ENCODE measurements around the gene PANK4. TPM values are rescaled to one million over a fixed set of nuclear protein-coding genes. Genes with fewer than 3 reads are reported as not detected.

The PANK4 gene
- total RNA-seq, 1 donor from 2014 or later, result 50.8 TPM

GRCh38 chr1:2540816-2541492, 14.6 kb upstream of the PANK4 start:
- H3K9me3 Mint-ChIP-seq, result no peaks in the 10 kb centered on the region
- H3K4me1 Mint-ChIP-seq, result peaks cover 22% of the 10 kb centered on the region
- no peak overlapping the region for H3K27ac Mint-ChIP-seq
- peaks cover 16% of the 10 kb centered on the region for H3K27me3 Mint-ChIP-seq (ENCODE audit: low read depth)
- no peaks in the 10 kb centered on the region for H3K36me3 Mint-ChIP-seq
- no peak overlapping the region for H3K4me3 Mint-ChIP-seq
- DNase-seq (ENCODE audit: low spot score in 2 of 2, unreplicated experiment in 2 of 2), result no peak
- TF ChIP-seq CTCF (IDR thresholded peaks at IDR 0.05; ENCODE audit: unreplicated experiment), result no peak

- no peak overlapping the region for H3K27ac Mint-ChIP-seq
- H3K27me3 Mint-ChIP-seq (ENCODE audit: low read depth), result peaks cover 29% of the 10 kb centered on the region
- no peak for DNase-seq (ENCODE audit: low spot score in 2 of 2, unreplicated experiment in 2 of 2)
- peak; percentile 23 for TF ChIP-seq CTCF (IDR thresholded peaks at IDR 0.05; ENCODE audit: unreplicated experiment)
- H3K4me1 Mint-ChIP-seq, result peaks cover 21% of the 10 kb centered on the region
- H3K36me3 Mint-ChIP-seq, result no peaks in the 10 kb centered on the region
- H3K9me3 Mint-ChIP-seq, result no peaks in the 10 kb centered on the region
- H3K4me3 Mint-ChIP-seq, result no peak overlapping the region
Observed at GRCh38 chr1:2539312-2539907, 13.0 kb upstream of the PANK4 start.

GRCh38 chr1:2538872-2539271, 12.5 kb upstream of the PANK4 start:
- Mint-ChIP-seq H3K4me3 (no peak overlapping the region), H3K9me3 (no peaks in the 10 kb centered on the region), H3K4me1 (peaks cover 20% of the 10 kb centered on the region), H3K27me3 (ENCODE audit: low read depth) (peaks cover 32% of the 10 kb centered on the region), H3K36me3 (no peaks in the 10 kb centered on the region), H3K27ac (no peak overlapping the region)
- DNase-seq (ENCODE audit: low spot score in 2 of 2, unreplicated experiment in 2 of 2), result no peak
- TF ChIP-seq CTCF (IDR thresholded peaks at IDR 0.05; ENCODE audit: unreplicated experiment), result no peak

GRCh38 chr1:2538376-2538775, 12.0 kb upstream of the PANK4 start:
- Mint-ChIP-seq H3K9me3 (no peaks in the 10 kb centered on the region), H3K4me1 (peaks cover 23% of the 10 kb centered on the region), H3K27ac (no peak overlapping the region), H3K36me3 (no peaks in the 10 kb centered on the region), H3K27me3 (ENCODE audit: low read depth) (peaks cover 37% of the 10 kb centered on the region), H3K4me3 (no peak overlapping the region)
- no peak for DNase-seq (ENCODE audit: low spot score in 2 of 2, unreplicated experiment in 2 of 2)
- TF ChIP-seq CTCF (IDR thresholded peaks at IDR 0.05; ENCODE audit: unreplicated experiment), result no peak

GRCh38 chr1:2537784-2538115, 11.4 kb upstream of the PANK4 start:
- H3K27ac Mint-ChIP-seq, result no peak overlapping the region
- H3K9me3 Mint-ChIP-seq, result no peaks in the 10 kb centered on the region
- H3K4me3 Mint-ChIP-seq, result no peak overlapping the region
- no peak for DNase-seq (ENCODE audit: low spot score in 2 of 2, unreplicated experiment in 2 of 2)
- peaks cover 43% of the 10 kb centered on the region for H3K27me3 Mint-ChIP-seq (ENCODE audit: low read depth)
- H3K36me3 Mint-ChIP-seq, result no peaks in the 10 kb centered on the region
- H3K4me1 Mint-ChIP-seq, result peaks cover 25% of the 10 kb centered on the region
- TF ChIP-seq CTCF (IDR thresholded peaks at IDR 0.05; ENCODE audit: unreplicated experiment), result no peak

Measured in mesothelial cell of epicardium (in vitro differentiated cells).